Fibroblast of skin of back (primary cell): ENCODE data around the gene EPHB6.
A peak's percentile ranks its signal among the peaks of the same experiment; 100 is the strongest.

ENCODE experiments used
- DNase-seq: peaks from one replicate; pipeline ENCODE4 v3.0.0-alpha.2; 2013

The EPHB6 gene

DNA sequence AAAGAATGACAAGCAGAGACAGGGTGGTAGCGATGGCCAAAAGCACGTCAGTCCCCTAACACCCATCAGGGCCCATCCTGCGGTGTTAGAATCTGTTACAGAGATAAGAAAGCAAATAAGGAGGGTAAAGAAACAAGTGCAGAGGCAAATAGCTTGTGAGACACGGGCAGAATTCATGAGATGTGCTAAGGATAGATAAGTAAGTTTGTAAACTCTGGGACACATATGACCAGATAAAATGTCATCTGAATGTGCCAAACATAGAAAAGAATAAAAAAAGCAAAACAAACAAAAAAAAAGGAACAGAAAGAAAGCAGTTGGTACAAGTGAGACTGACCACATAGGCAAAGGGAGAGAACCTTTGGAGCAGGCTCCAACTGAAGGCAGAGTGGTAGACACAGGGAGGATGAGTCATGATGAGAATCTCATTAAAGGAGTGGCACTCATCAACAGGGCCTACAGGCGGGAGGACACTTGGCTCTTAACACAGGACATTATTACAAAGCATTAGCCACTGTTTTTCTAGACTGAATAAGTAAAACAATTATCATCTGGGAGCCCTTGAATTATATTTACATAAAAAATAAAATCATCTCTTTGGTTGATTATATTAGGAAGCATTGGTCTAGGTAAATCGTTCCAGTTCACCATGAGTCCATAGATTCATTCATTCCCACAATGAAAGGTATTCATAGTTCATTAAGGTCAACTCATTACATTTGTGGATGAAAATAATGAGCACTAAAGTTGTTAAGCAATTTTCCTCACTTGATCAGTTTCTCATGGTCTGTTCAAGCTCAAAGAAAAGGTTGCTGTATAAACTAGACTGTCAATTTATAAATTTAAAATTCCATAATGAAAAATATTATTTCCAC, 21.5 kb upstream of the EPHB6 start:
- no peak for DNase-seq

DNA sequence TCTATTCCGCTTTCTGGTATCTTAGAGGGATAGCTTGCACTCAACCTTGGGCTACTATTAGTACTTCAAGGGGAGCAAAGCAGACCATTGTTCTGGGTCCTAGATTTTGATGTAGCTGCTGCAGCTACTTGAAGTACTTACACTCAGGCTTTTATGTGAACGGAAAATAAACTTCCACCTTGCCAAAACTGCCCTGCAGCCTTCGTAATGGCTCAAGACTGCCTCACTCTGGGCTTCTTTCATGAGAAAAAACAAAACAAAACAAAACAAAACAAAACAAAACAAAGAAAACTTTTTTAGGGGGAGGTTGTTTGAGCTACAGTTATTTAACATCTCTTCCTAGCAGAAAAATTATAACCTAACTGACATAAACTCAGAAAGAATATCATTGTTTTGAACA, 19.4 kb upstream of the EPHB6 start:
- DNase-seq, result no peak

DNA sequence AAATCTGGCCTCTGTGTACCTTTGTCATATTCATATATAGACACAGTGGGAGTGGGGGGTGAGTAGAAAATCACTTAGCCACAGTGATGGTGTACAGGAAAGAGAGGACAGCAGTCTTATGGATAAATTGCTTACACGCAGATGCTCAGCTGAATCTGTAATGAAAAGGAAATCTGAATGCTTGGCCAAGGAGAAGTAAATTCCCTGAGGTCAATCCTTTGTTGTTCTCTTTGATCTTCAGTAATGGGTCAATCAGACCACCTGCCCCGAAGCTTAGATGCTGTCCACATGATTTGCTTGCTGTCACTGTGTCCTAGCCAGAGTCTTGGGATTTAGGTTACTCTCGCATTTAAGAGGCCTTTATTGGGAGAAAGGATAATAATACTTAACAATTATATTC, 18.4 kb upstream of the EPHB6 start:
- DNase-seq, result no peak

DNA sequence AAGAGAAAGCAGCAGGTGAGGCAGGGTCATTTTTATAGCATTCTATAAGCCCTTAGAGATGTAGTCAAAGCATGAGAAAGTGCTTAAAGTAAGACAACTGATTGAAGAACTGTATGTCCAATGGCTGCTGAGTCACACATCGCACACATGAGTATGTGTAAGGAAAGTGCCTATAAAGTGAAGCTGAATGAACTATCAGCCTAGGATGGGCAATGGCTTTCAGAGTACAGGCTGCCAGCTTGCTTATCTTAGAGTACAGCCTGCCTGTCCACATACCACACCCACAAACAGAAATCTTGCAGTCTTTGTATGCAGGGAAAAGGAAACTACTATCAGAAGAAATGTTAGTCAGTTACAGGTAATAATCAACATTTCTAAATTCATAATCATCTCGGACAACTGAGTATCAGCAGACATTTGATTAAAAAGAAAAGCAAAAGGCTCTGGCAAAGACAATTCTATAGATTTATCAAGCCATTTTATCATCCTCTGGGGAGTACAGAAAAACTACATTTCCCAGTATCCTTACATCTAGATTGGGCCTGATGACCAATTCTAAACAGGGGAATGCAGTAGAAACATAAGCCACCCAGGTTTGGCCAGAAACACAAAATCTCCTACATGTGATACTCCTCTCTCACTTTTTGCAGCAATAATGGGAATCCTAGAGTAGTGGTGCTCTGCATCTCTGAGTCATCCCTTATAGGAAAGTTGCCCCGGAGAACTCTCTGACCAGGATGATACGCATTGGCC, 16.2 kb upstream of the EPHB6 start:
- no peak for DNase-seq

DNA sequence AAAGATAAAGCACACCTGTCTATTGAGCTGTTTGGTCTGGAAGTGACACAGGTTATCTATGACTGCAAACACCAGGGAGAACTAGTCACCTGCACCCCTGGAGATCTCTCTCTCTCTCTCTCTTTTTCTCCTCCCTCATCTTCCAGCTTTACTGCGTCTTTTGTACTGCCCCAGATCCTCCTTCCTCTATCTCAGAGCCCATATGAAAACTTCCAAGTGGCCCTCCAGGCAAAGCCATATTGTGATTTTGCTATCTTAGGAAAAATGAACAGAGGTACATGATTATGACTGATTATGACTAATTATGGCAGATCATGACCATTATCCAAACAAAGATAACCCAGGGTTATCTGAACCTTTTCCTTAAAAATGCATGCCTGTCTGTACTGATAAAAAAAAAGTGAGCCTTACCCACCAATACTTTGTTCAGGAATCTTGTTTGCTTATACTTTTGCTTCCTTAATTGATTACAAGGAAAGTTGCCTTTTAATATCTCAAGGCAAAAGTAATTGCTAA, 12.6 kb upstream of the EPHB6 start:
- no peak for DNase-seq

DNA sequence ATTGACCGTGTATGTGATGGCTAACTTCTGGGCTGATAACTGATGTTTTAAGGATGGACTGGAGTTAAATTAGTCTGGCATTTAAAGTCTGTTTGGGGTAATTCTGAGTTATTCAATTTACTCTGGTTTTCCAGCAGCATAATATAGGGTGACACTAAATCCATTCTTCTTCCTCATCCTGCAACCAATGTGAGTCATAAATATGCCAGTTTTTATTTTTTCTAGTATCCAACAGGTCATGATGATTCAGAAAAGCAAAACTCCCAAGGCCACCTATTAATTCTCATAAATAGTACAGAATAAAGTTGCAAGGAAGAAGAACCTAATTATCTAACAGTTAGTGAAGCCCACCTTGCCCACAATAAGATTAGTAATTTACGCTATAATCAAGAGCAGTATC, 7.5 kb upstream of the EPHB6 start:
- DNase-seq, result no peak

DNA sequence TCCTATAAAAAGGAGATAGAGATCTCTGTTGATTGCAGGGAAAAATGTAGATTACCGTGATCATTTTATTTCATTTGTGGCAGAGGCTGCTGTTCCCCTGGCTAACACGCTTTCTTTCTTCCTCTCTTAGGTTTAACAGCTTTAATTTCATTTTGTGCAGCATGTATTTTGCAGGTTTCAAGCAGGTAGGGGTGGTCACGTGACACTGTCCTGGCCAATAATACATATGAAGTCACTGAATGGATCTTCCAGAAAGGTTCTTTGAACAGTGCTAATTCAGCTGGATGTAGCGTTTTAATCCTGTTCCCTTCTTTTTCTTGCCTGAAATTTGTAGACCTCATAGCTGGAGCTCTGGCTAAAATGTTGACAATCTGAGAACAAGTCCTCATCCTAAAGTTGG, 3.6 kb upstream of the EPHB6 start:
- DNase-seq, result no peak

DNA sequence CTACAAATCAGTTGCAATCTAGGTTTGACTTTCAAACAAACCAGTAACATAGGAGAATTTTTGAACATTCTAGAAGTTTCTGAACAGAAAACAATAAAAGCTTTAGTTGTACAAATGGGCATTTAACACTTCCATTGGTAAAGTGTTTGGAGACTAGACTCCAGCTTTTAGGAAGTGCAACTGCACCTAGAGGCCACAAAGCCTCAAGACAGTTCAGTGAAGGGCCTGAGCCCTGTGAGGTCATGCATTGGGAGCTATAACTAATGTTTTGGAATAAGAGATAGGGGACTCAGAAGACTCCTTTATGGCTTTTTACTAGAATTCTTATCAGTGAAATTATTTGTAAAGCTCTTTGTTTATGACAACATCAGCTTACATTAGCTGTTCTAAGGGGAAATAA, 3.0 kb upstream of the EPHB6 start:
- DNase-seq, result no peak

DNA sequence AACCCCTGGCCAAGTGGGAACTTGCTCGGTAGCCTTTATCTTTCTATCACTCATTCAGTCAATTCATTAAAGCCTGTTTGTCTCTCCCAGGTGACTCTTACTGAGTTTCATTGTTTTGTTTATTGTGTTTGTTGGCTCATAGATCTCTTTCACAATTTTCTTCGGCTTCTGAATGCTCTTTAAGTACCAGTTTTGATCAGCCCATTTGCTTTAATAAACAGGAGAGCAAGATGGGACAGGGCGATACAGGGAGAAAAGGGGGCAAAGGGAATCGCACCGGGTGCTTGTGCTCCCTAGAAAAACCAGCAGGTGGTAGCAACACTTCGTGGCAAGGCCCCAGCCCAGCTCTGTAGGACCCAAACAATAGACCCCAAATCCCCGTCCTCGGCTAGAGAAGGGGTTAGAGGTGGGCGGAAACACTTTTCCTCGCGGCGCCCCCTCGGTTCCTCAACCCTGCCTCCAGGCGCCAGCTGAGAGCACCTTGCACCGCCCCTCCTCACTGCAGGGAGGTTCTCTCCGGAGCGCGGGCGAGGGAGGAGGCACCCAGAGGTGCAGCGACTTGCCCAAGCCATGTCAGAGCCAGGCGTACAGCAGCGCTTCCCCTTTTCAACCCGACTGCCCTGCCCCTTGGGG, 1.0 kb upstream of the EPHB6 start:
- DNase-seq, result peak; percentile 53

DNA sequence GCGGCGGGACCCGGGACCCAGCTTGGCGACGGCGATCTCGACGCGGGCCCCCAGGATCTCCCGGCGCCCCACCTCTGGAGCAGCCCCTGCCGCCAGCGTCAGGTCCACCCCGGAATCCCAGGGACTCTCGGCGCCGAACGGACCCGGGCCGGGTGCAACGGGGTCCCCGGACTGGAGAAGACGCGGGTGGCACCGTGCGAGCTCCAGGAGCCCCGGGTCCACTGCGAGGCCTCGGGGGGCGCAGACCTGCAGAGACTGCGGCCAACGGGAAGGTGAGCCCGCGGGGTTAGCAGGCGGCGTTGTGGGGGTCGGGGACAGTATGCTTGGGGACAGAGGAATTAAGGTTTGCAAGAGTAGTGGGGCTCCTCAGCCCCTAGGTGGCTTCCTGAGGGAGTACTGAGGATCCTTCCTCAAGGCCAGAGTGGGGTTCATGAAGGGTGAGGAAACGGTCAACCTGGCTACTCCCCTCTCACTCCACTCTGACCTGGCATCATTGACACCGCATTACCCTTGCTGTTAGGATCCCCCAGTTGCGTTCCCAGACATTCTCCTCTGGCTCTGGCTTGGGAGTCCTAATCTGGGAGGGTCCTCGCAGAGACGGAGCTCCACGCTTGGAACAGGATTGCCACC, 353 bp downstream of the EPHB6 start:
- DNase-seq, result no peak

DNA sequence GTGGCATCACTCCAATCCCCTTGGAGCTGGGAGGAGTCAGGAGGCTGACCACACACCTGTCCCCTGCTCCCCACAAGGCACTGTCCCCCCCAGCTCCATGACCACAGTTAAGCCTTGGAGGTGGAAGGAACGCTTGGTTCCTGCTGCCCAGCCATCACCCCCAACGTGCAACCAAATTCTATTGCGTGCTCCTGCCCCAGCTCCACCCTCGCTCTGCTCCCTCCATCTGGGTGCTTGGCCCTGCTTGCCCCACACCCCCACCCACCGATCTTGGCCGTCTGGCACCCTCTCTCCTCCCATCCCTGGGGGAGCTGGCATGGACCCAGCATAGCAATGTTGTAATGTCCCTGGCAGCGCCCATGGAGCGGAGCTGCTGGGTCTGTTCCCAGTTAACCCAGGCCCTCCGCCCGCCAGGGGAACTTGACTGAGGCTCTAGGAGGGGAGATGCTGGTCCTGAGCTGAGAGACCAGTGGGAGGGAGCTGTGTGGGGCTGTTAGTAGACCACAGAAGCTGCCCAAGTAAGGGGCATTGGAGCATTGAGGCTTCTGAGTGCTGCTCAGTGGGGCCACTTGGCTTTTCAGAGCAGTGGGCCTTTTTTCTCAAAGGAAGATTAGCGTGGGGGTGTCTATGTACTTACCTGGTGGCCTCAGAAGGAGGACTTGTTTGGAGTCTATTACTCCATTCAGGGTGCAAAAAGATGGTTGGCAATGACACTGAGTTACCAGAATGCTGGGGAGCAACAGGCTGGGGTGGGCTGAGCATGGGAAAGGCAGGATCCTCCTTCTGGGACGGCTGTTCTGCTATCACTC, 1.1 kb downstream of the EPHB6 start:
- peak; percentile 5 for DNase-seq

DNA sequence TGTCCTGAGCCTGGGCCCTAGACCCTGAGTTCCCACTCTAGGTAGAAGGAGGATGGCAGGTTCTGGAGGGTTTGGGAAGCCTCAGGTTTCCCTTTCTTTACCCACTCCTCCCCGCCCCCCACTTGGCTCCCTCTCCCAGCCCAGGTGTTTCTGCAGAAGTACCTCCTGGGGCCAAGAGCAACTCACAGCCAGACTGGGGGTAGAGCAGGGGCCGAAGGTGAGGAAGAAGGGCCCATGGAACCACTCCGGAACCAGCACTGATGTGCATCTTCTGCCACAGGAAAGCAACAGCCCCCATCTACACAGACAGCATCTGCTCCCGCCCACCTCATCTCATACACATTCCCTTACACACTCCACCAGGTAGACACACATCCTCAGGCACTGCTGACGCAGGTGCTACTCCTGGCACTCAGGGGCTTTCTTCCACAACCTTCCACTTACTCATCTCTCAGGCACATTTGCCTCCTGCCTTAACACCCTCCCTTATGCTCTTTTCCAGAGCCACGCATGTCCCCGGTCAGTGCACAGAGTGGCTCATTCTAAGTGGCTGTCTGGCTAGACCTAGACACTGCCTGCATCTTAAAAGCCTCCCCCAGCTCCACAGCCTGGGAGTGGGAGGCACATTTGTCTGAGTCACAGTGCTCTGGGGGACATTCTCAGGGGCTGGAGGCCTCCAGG, 1.8 kb downstream of the EPHB6 start:
- DNase-seq, result no peak

DNA sequence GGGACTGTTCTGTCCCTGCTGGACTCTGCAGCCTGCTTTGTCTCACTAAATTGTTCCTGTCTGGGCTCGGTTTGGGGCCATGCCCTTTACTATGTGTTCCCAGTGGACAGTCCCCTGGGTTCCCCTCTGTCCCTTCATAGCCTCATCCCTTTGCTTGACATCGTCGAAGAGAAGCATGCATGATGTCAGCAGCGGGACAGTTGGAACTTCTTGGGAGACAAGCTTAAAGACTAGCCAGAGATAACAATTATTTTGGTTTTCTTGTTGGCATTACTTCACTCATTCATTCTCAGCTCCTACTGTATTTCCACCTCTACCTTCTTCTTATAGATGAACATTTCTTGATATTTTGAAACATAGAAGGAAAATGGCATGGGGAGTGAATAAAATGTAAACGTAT, 2.7 kb downstream of the EPHB6 start:
- DNase-seq, result no peak

DNA sequence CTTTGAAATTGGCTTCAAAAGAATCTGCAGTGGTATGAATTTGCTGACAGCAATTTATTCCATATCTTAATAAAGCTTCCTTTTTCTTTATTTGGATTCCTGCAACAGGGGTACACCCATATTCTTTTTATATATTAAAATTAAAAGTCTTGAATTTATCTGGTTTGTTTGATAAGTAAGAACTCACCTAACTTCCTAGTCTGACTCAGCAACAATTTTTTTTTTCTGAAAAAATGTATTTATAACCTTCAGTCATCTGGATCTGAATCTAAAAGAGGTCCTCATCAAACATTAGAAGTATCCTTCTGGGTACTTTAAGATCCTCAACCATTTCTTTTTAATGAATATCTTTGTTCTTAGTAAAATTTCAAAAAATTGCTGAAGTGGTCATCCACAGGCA, 4.5 kb downstream of the EPHB6 start:
- DNase-seq, result no peak

DNA sequence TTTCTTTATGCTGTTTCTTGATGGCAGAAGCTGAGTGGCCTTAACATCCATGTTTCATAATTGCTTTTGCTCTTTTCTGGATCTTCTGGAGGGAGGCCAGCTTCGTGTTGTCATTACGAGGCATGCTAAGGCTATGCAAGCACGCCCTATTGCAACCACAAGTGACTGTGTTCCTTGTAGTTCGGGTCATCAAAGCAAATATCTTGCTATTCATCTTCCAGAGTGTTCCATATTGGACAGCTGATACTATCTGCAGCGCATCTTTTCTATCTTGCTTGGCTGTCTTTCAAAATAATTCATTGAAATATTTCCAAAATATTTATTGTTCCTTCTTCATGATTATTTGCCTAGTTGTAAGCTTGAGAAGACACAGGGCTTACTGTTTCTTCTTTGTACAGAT, 5.0 kb downstream of the EPHB6 start:
- peak; percentile 70 for DNase-seq

DNA sequence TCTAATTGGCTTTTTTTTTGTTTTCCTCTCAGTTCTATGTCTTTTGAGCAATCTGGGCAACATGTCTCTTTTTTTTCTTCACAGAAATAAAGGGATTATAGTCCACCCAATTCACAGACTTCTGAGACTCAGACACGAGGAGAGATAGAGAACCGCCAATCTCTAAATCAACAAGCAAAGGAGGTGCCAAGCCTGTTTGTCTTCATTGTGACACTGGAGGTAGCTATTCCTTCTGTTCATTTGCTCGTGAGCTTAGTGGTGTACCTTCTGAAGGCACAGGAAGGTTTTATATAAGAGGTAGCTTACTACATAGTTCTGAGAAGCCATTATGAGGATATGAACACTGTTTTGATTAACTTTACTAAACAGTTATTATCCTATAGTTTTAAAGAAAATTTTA, 6.1 kb downstream of the EPHB6 start:
- DNase-seq, result no peak

DNA sequence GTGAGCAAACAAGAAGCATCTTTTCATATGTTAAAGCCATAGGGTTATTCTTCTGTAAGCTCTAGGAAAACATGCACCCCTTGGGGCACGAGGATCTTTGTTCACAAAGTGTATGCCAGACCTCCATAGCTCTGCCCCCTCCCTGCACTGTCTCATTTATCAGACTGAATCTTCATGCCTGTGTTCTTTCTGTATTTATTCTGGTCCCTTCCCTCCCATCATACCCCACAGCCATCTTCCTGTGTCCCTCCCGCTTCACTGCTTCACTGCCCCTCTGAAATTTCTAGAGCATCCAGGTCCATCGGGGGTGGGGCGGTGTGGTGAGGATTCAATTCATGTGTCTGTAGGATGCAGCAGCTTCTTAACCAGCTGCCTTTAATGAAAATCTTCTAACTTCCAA, 7.5 kb downstream of the EPHB6 start:
- DNase-seq, result no peak

DNA sequence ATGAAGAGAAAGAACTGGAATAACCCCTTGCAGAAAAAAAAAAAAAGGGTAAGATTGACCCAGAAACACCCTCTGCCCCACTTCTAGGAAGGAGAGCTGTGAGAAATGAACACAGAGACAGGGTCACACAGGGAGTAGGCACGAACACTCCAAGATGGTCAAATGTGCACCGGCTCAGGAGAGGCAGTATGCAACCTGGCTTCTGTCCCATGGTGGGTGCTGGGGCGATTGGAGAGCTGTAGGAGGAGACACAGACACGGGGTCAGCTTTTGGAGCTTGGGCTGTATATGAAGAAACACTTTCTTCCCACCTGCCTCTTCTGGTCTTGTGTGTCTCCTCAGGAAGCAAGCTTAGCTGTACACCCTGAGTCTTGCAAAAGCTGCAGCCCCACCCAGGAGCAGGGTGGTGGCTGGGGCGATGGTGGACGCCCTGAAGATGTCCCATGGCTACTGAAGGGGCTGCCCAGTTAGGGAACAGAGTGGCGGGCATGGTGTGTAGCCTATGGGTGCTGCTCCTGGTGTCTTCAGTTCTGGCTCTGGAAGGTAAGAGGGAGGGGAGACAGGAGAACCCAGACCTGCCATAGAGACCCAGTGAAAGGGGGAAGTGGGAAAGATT, 8.0 kb downstream of the EPHB6 start:
- no peak for DNase-seq

DNA sequence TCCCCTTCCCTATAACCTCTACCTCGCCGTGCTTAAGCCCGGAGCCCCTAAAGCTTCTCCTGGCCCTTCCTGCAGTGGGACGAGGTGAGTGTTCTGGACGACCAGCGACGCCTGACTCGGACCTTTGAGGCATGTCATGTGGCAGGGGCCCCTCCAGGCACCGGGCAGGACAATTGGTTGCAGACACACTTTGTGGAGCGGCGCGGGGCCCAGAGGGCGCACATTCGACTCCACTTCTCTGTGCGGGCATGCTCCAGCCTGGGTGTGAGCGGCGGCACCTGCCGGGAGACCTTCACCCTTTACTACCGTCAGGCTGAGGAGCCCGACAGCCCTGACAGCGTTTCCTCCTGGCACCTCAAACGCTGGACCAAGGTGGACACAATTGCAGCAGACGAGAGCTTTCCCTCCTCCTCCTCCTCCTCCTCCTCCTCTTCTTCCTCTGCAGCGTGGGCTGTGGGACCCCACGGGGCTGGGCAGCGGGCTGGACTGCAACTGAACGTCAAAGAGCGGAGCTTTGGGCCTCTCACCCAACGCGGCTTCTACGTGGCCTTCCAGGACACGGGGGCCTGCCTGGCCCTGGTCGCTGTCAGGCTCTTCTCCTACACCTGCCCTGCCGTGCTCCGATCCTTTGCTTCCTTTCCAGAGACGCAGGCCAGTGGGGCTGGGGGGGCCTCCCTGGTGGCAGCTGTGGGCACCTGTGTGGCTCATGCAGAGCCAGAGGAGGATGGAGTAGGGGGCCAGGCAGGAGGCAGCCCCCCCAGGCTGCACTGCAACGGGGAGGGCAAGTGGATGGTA, 9.2 kb downstream of the EPHB6 start:
- DNase-seq, result no peak
